Spleen (tissue), 11 donors: ENCODE measurements around the gene KRT83. TPM values are rescaled to one million over a fixed set of nuclear protein-coding genes. Genes with fewer than 3 reads are reported as not detected.

Experiments
- DNase-seq: peaks from one replicate; pipeline ENCODE4 v3.0.0-alpha.2; 2020
- H3K27ac ChIP-seq, 8 donors: fragments of 200-600 bp; sonication (generic) in 7 of 8; 1 replicate in 4 of 8; 2 replicates in 4 of 8; pipeline versions ENCODE4 v1.5.0 to v1.8.0; 2016 to 2021; ENCODE audit warnings: inconsistent platforms in 4 of 8, mild to moderate bottlenecking in 4 of 8, moderate library complexity in 1 of 8
- H3K27me3 ChIP-seq, 7 donors: fragments of 200-600 bp; sonication (generic) in 6 of 7; replicated peaks in 1 of 7; 1 replicate in 4 of 7; 2 replicates in 3 of 7; pipeline versions ENCODE4 v1.5.0 to v1.8.0; 2016 to 2021; ENCODE audit warnings: inconsistent platforms in 3 of 7, mild to moderate bottlenecking in 1 of 7
- H3K36me3 ChIP-seq, 6 donors: fragments of 200-600 bp; sonication (generic) in 5 of 6; 1 replicate in 4 of 6; 2 replicates in 2 of 6; pipeline versions ENCODE4 v1.5.0 to v1.8.0; 2016 to 2021; ENCODE audit warnings: inconsistent platforms in 2 of 6
- H3K4me1 ChIP-seq, 6 donors: fragments of 200-600 bp; sonication (generic) in 5 of 6; 1 replicate in 3 of 6; 2 replicates in 3 of 6; pipeline versions ENCODE4 v1.5.0 to v1.8.0; 2016 to 2021; ENCODE audit warnings: inconsistent platforms in 3 of 6
- H3K4me3 ChIP-seq, 8 donors: fragments of 200-600 bp; sonication (generic) in 7 of 8; 1 replicate in 4 of 8; 2 replicates in 4 of 8; pipeline versions ENCODE4 v1.5.0 to v1.8.0; 2016 to 2021; ENCODE audit warnings: inconsistent platforms in 4 of 8, mild to moderate bottlenecking in 4 of 8, moderate library complexity in 2 of 8
- H3K9me3 ChIP-seq, 8 donors: fragments of 200-600 bp; sonication (generic) in 7 of 8; 1 replicate in 4 of 8; 2 replicates in 4 of 8; pipeline versions ENCODE4 v1.5.0 to v1.8.0; 2016 to 2021; ENCODE audit warnings: inconsistent platforms in 4 of 8
- CTCF ChIP-seq, 11 experiments: fragments of 200-600 bp in 7 of 11; fragments of 450-650 bp in 4 of 11; sonication (generic) in 4 of 11; IDR thresholded peaks in 8 of 11; conservative IDR thresholded peaks in 3 of 11; 1 replicate in 7 of 11; 2 replicates in 4 of 11; pipeline versions ENCODE4 v1.4.0 to v1.8.0; 2016 to 2021; ENCODE audit warnings: antibody characterized with exemption in 11 of 11, inconsistent platforms in 4 of 11, mild to moderate bottlenecking in 1 of 11
- POLR2A ChIP-seq, 3 donors: fragments of 450-650 bp; IDR thresholded peaks; one replicate each; pipeline ENCODE4 v1.5.1; 2017; ENCODE audit warnings: antibody characterized with exemption in 3 of 3, mild to moderate bottlenecking in 1 of 3
- POLR2AphosphoS5 ChIP-seq, 3 donors: sonication (generic); formaldehyde crosslinking; IDR thresholded peaks; one replicate each; pipeline ENCODE4 v1.5.1; 2017; ENCODE audit warnings: antibody characterized with exemption in 3 of 3
- WGBS, 5 donors: extraction: QIAGEN DNeasy Blood & Tissue Kit in 3 of 5; methylation state at CpG; one replicate each; pipeline versions ENCODE4 v1.1.5 to v1.1.7; 2013 to 2018; 5-methylcytosine and 5-hydroxymethylcytosine counted together
- intact Hi-C: fragments of 100-400 bp; cut with DNase I; formaldehyde crosslinking; loops from one replicate; pipeline ENCODE4 v1.15.0; 2023; ENCODE audit warnings: low total_unique reads
- polyA plus RNA-seq, 3 donors: library from polyadenylated mRNA; stranded (reverse); fragments of 200-250 nt; gene quantifications; one replicate each; pipeline ENCODE4 v1.2.1, GENCODE V29; 2013
- total RNA-seq, 7 donors: library from RNA; depleted of rRNA in 3 of 7; stranded (reverse); fragments of >200 nt in 3 of 7; fragmentation: NEBNext Ultra II Directional in 4 of 7; extraction: Animal tissue kit (Norgen Biotek cat#: 25700) in 4 of 7; gene quantifications; one replicate each; pipeline versions ENCODE4 v1.1.0 to v1.2.1, GENCODE V29; 2016 to 2021
- donor health status: healthy with polysubstance abuse.
- donor health status: DM: no; HTN: no; CAD: no; lungs with moderate emphysema.
- donor health status: DM: no; HTN: no; CAD: no.
- donor health status: Bipolar disorder and iron deficiency.
- donor health status: healthy.
- donor health status: DM: no; HTN: no; CAD: no.
- donor health status: DM: yes; HTN: yes; CAD: no.

KRT83 gene
- total and polyA plus RNA-seq, 10 donors = not detected

GRCh38 chr12:52367876-52368275, 46.7 kb upstream of the KRT83 start:
- H3K4me1 ChIP-seq = peaks cover 0 to 12% (median 0%) of the 10 kb centered on the region in 6 donors
- TF ChIP-seq POLR2A (IDR thresholded peaks at IDR 0.05) (no peak), CTCF (IDR thresholded peaks at IDR 0.05 in 8 of 11, conservative IDR thresholded peaks at IDR 0.05 in 3 of 11) (no peak), POLR2AphosphoS5 (IDR thresholded peaks at IDR 0.05) (no peak)
- no peak overlapping the region for H3K4me3 ChIP-seq
- peak; percentile 33 for DNase-seq
- H3K27me3 ChIP-seq = peaks cover 0 to 24% (median 0%) of the 10 kb centered on the region in 7 donors
- 74 to 86% (median 84%) methylated on average over 6 of the region's 6 CpGs for WGBS, 5 donors
- no peak overlapping the region for H3K27ac ChIP-seq
- intact Hi-C loops = no loop called here
- no peaks in the 10 kb centered on the region for H3K36me3 ChIP-seq
- H3K9me3 ChIP-seq = no peaks in the 10 kb centered on the region

DNA sequence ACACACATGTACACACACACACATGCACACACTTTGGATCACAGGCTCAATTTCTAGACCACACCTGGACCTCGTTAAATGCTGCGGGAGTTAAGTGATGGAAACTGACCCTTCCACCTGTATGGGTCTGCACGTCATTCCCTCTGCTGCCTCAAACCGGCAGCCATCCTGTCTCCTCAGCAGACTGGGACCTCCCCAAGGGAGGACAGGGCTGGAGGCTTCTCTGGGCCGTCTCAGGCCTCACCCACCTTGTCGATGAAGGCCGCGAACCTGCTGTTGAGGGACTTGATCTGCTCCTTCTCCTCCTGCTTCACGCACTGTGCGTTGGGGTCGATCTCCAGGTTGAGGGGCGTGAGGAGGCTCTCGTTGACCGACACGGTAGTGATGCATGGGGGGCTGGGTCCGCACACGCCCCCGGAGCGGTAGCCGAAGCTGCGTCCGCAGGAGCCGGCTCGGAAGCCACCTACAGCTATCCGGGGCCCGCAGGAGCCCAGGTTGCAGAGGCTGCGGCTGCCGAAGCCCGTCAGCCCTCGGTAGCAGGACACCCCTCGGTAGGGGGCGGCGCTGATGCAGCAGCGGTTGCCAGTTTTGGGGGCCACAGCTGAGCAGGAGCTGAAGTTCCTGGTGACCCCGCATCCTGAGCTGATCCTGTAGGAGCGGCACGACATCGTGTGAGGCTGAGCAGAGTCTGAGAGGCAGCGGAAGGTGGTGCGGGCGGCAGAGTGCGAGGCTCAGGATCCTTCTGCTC, 45.7 kb upstream of the KRT83 start, which contains the start of gene KRT85:
KRT85 (minus strand) TSS at position 744 of the 748 bp plus-strand sequence; CDS start at position 668, 76 bp downstream.
- Histone ChIP-seq H3K9me3 (no peaks in the 10 kb centered on the region), H3K27me3 (peaks cover 0 to 24% (median 0%) of the 10 kb centered on the region in 7 donors), H3K4me1 (peaks cover 0 to 5% (median 0%) of the 10 kb centered on the region in 6 donors), H3K36me3 (no peaks in the 10 kb centered on the region), H3K4me3 (no peak within 1 kb of the TSS), H3K27ac (no peak within 1 kb of the TSS)
- TF ChIP-seq POLR2A (IDR thresholded peaks at IDR 0.05) (no peak), CTCF (IDR thresholded peaks at IDR 0.05 in 8 of 11, conservative IDR thresholded peaks at IDR 0.05 in 3 of 11) (no peak), POLR2AphosphoS5 (IDR thresholded peaks at IDR 0.05) (no peak)
- 80 to 90% (median 84%) methylated on average over 36 to 42 of the region's 42 CpGs for WGBS, 5 donors
- intact Hi-C loops = no loop called here
- peak; percentile 71 for DNase-seq

DNA sequence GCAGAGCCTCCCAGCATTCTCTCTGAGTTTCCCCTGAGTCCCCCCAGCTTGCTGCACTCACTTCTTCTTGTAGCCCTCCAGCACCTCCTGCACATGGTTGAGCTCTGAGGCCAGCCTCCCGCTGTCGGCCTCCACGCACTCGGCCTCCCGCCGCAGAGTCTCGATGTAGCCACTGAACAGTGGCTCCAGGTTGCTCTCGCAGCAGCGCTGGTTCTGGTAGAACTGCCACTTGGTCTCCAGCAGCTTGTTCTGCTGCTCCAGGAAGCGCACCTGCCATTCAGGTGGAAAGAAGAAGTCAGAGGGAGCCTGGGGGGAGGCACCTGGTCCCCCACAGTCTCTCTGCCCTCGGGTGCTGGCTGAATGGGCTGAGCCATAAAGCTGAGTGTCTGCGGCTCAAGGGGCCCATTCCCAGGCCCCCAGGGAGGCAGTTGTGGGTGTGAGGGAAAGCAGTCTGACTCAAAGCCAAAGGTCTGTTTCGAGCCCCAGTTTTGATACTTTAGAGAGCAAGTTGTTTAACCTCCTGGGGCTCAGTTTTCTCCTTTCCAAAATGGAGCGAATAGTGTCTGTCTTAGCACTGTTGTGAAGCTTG, 43.8 kb upstream of the KRT83 start:
- intact Hi-C loops = no loop called here
- no peaks in the 10 kb centered on the region for H3K36me3 ChIP-seq
- H3K27me3 ChIP-seq = peaks cover 0 to 21% (median 0%) of the 10 kb centered on the region in 7 donors
- 79 to 88% (median 82%) methylated on average over 12 to 14 of the region's 14 CpGs for WGBS, 5 donors
- no peak overlapping the region for H3K4me3 ChIP-seq
- peaks cover 0 to under 1% (median 0%) of the 10 kb centered on the region in 6 donors for H3K4me1 ChIP-seq
- H3K9me3 ChIP-seq = no peaks in the 10 kb centered on the region
- peak; percentile 46 for DNase-seq
- no peak overlapping the region for H3K27ac ChIP-seq
- no peak for TF ChIP-seq POLR2AphosphoS5 (IDR thresholded peaks at IDR 0.05)
- TF ChIP-seq CTCF (IDR thresholded peaks at IDR 0.05 in 8 of 11, conservative IDR thresholded peaks at IDR 0.05 in 3 of 11) = no peak
- no peak for TF ChIP-seq POLR2A (IDR thresholded peaks at IDR 0.05)

DNA sequence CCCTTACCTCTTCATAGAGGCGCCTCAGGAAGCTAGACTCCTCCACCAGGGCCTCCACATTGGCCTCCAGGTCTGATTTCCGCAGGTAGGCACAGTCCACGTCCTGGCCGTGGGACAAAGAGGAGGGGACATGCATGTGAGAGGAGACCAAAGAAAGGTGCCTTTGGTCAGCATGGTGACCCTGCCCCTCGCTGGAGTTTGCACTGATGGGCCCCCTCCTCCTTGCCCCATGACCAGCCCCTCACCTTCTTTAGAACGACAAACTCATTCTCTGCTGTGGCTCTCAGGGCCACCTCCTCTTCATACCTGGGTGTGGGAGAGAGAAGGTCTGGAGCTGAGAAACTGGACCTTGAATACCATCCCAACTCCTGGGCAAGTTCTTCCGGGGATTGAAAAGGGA, 42.9 kb upstream of the KRT83 start:
- no peaks in the 10 kb centered on the region for H3K36me3 ChIP-seq
- H3K4me3 ChIP-seq = no peak overlapping the region
- H3K4me1 ChIP-seq = peaks cover 0 to 9% (median 3%) of the 10 kb centered on the region in 6 donors
- peaks cover 0 to 20% (median 0%) of the 10 kb centered on the region in 7 donors for H3K27me3 ChIP-seq
- H3K27ac ChIP-seq = no peak overlapping the region
- 76 to 90% (median 85%) methylated on average over 7 of the region's 7 CpGs for WGBS, 5 donors
- no peaks in the 10 kb centered on the region for H3K9me3 ChIP-seq
- intact Hi-C loops = no loop called here
- TF ChIP-seq CTCF (IDR thresholded peaks at IDR 0.05 in 8 of 11, conservative IDR thresholded peaks at IDR 0.05 in 3 of 11) (no peak), POLR2A (IDR thresholded peaks at IDR 0.05) (no peak), POLR2AphosphoS5 (IDR thresholded peaks at IDR 0.05) (no peak)
- no peak for DNase-seq
